ENCODE data around the gene TRIM2.
A peak's percentile ranks its signal among the peaks of the same experiment; 100 is the strongest.
"Not testable (repeated sequence)": the region's sequence is repeated elsewhere in the genome, so short reads cannot be mapped to it uniquely, and the experiment has no call there.

The TRIM2 gene

GRCh38 chr4:153189016-153189801 is 15.0 kb upstream of the TRIM2 start:
- no peak for DNase-seq (ENCODE audit: low spot score)

GRCh38 chr4:153191795-153192363 is 12.4 kb upstream of the TRIM2 start:
- DNase-seq (ENCODE audit: low spot score): no peak

- DNase-seq (ENCODE audit: low spot score): no peak
Measured at GRCh38 chr4:153197301-153197700, 6.9 kb upstream of the TRIM2 start.

- DNase-seq (ENCODE audit: low spot score): no peak
Measured at GRCh38 chr4:153198719-153199118, 5.5 kb upstream of the TRIM2 start.

- DNase-seq (ENCODE audit: low spot score): not testable (repeated sequence)
Measured at GRCh38 chr4:153203746-153204145, 497 bp upstream of the TRIM2 start.

- no peak for DNase-seq (ENCODE audit: low spot score)
Measured at GRCh38 chr4:153204728-153205648, 745 bp downstream of the TRIM2 start.

- DNase-seq (ENCODE audit: low spot score): no peak
Measured at GRCh38 chr4:153205757-153206156, 1.5 kb downstream of the TRIM2 start.

GRCh38 chr4:153206534-153206933 is 2.3 kb downstream of the TRIM2 start:
- no peak for DNase-seq (ENCODE audit: low spot score)

GRCh38 chr4:153207027-153207426 is 2.8 kb downstream of the TRIM2 start:
- no peak for DNase-seq (ENCODE audit: low spot score)

GRCh38 chr4:153207567-153207966 is 3.3 kb downstream of the TRIM2 start:
- DNase-seq (ENCODE audit: low spot score): peak; percentile 45

GRCh38 chr4:153209410-153209809 is 5.2 kb downstream of the TRIM2 start:
- DNase-seq (ENCODE audit: low spot score): no peak

GRCh38 chr4:153210727-153211126 is 6.5 kb downstream of the TRIM2 start:
- no peak for DNase-seq (ENCODE audit: low spot score)

GRCh38 chr4:153211986-153212728 is 7.9 kb downstream of the TRIM2 start:
- no peak for DNase-seq (ENCODE audit: low spot score)

- no peak for DNase-seq (ENCODE audit: low spot score)
Measured at GRCh38 chr4:153212736-153213135, 8.5 kb downstream of the TRIM2 start.

- DNase-seq (ENCODE audit: low spot score): no peak
Measured at GRCh38 chr4:153215921-153216320, 11.7 kb downstream of the TRIM2 start.

- no peak for DNase-seq (ENCODE audit: low spot score)
Measured at GRCh38 chr4:153216546-153216945, 12.3 kb downstream of the TRIM2 start.

- DNase-seq (ENCODE audit: low spot score): no peak
Measured at GRCh38 chr4:153217440-153217839, 13.2 kb downstream of the TRIM2 start.

- DNase-seq (ENCODE audit: low spot score): no peak
Measured at GRCh38 chr4:153218961-153219360, 14.7 kb downstream of the TRIM2 start.

- DNase-seq (ENCODE audit: low spot score): no peak
Measured at GRCh38 chr4:153220682-153221395, 16.6 kb downstream of the TRIM2 start.

GRCh38 chr4:153221783-153222706 is 17.8 kb downstream of the TRIM2 start:
- DNase-seq (ENCODE audit: low spot score): peak; percentile 91
